MCF 10A (cell line): ENCODE data around the gene TFDP3. TPM values are rescaled to one million over a fixed set of nuclear protein-coding genes. Genes with fewer than 3 reads are reported as not detected.

ENCODE experiments used
- BruUV-seq: library from RNA; stranded (reverse); fragments of 400-500 nt; replicated peaks from 2 replicates; lab custom pipeline; 2021; lab: Mats Ljungman, UMichigan
- CTCF ChIA-PET: fragments of 300-600 bp; sonication (Branson Sonifier 250); formaldehyde crosslinking; extraction: SDS; loops from one replicate; lab custom pipeline; 2021; ENCODE audit warnings: antibody characterized with exemption, inconsistent platforms; lab: Yijun Ruan, JAX
- POLR2A ChIA-PET: fragments of 300-600, 350-650 bp; sonication (Branson Sonifier 250); formaldehyde crosslinking; extraction: SDS; loops from one replicate; lab custom pipeline; 2020; ENCODE audit warnings: antibody characterized with exemption, inconsistent platforms; lab: Yijun Ruan, JAX
- DNase-seq: peaks from one replicate; pipeline ENCODE4 v3.0.0-alpha.2; 2018; ENCODE audit not compliant: unreplicated experiment
- H3K27ac Mint-ChIP-seq: one replicate; pipeline ENCODE4 v1.8.0; 2022; ENCODE audit warnings: mild to moderate bottlenecking, low read depth, mixed read lengths; ENCODE audit not compliant: unreplicated experiment
- H3K27me3 Mint-ChIP-seq: one replicate; pipeline ENCODE4 v1.8.0; 2022; ENCODE audit warnings: mixed read lengths; ENCODE audit not compliant: insufficient read depth, unreplicated experiment
- H3K36me3 Mint-ChIP-seq: one replicate; pipeline ENCODE4 v1.8.0; 2022; ENCODE audit warnings: mild to moderate bottlenecking, moderate library complexity, mixed read lengths; ENCODE audit not compliant: insufficient read depth, unreplicated experiment
- H3K4me1 Mint-ChIP-seq: one replicate; pipeline ENCODE4 v1.8.0; 2022; ENCODE audit warnings: mixed read lengths; ENCODE audit not compliant: insufficient read depth, unreplicated experiment
- H3K4me3 Mint-ChIP-seq: one replicate; pipeline ENCODE4 v1.8.0; 2022; ENCODE audit warnings: mild to moderate bottlenecking, moderate library complexity, mixed read lengths; ENCODE audit not compliant: unreplicated experiment
- H3K9me3 Mint-ChIP-seq: one replicate; pipeline ENCODE4 v1.8.0; 2022; ENCODE audit warnings: mixed read lengths; ENCODE audit not compliant: unreplicated experiment
- intact Hi-C: fragments of 100-400 bp; cut with micrococcal nuclease; formaldehyde crosslinking; loops from 2 replicates; pipeline ENCODE4 v1.14.1; 2022
- total RNA-seq: library from RNA; stranded (reverse); gene quantifications from 2 replicates; pipeline ENCODE4 v1.2.3, GENCODE V29; 2022
- TF ChIP-seq, protein P1 (sequence below): fragments of 200-600 bp; IDR thresholded peaks from one replicate; pipeline ENCODE4 v1.8.0; 2022; ENCODE audit warnings: antibody characterized with exemption, mild to moderate bottlenecking; ENCODE audit not compliant: unreplicated experiment

Gene TFDP3
- total RNA-seq, 1 experiment from 2014 or later, result not detected

GRCh38 chrX:133175605-133176004 lies 42.5 kb downstream of the TFDP3 start:
- Mint-ChIP-seq H3K4me3 (no peak overlapping the region), H3K27ac (no peak overlapping the region), H3K4me1 (no peaks in the 10 kb centered on the region), H3K27me3 (peaks cover 70% of the 10 kb centered on the region), H3K9me3 (no peaks in the 10 kb centered on the region), H3K36me3 (peaks cover 6% of the 10 kb centered on the region)
- DNase-seq, result no peak
- BruUV-seq, result no TSS peak
- TF ChIP-seq, protein P1, sequence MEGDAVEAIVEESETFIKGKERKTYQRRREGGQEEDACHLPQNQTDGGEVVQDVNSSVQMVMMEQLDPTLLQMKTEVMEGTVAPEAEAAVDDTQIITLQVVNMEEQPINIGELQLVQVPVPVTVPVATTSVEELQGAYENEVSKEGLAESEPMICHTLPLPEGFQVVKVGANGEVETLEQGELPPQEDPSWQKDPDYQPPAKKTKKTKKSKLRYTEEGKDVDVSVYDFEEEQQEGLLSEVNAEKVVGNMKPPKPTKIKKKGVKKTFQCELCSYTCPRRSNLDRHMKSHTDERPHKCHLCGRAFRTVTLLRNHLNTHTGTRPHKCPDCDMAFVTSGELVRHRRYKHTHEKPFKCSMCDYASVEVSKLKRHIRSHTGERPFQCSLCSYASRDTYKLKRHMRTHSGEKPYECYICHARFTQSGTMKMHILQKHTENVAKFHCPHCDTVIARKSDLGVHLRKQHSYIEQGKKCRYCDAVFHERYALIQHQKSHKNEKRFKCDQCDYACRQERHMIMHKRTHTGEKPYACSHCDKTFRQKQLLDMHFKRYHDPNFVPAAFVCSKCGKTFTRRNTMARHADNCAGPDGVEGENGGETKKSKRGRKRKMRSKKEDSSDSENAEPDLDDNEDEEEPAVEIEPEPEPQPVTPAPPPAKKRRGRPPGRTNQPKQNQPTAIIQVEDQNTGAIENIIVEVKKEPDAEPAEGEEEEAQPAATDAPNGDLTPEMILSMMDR, result no peak
- ChIA-PET CTCF (interaction anchor here (0.5 to 1.2 kb wide), 4 partner anchors 17 to 434 kb away, joined by 3 to 4 read pairs (median 3); no protein-coding TSS in a partner anchor), POLR2A (interaction anchor here (0.6 to 0.7 kb wide), 2 partner anchors 1371 to 1745 kb away, joined by 3 read pairs; no protein-coding TSS in a partner anchor)
- intact Hi-C loops, result no loop called here

DNA sequence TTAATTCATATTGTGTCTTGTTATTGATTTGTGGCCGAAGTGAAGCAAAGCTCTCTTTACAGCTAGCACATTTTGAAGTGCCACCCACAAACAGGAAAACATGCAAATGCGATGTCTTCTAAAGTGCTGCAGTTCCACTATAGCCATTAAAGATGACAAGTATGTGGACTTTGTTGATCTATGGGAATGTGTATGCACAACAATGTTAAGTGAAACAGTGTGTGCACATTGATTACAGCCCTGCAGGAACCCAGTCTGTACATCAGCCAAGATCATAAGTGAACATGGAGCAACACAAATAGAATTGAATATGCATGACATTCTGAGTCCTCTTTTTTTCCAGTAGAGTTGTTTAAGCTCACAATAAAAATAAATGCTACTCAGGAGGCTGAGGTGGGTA lies 43.0 kb downstream of the TFDP3 start:
- Mint-ChIP-seq H3K36me3 (peaks cover 6% of the 10 kb centered on the region), H3K27me3 (peaks cover 70% of the 10 kb centered on the region), H3K9me3 (no peaks in the 10 kb centered on the region), H3K4me3 (no peak overlapping the region), H3K27ac (no peak overlapping the region), H3K4me1 (no peaks in the 10 kb centered on the region)
- TF ChIP-seq, protein P1, result no peak
- POLR2A ChIA-PET, result interaction anchor here (0.6 to 0.7 kb wide), 2 partner anchors 118 to 1371 kb away, joined by 3 to 4 read pairs; no protein-coding TSS in a partner anchor
- CTCF ChIA-PET, result interaction anchor here (0.6 to 1.5 kb wide), 3 partner anchors 129 to 434 kb away, joined by 3 to 8 read pairs (median 4); no protein-coding TSS in a partner anchor
- intact Hi-C loops, result no loop called here
- DNase-seq, result no peak
- no TSS peak for BruUV-seq

DNA sequence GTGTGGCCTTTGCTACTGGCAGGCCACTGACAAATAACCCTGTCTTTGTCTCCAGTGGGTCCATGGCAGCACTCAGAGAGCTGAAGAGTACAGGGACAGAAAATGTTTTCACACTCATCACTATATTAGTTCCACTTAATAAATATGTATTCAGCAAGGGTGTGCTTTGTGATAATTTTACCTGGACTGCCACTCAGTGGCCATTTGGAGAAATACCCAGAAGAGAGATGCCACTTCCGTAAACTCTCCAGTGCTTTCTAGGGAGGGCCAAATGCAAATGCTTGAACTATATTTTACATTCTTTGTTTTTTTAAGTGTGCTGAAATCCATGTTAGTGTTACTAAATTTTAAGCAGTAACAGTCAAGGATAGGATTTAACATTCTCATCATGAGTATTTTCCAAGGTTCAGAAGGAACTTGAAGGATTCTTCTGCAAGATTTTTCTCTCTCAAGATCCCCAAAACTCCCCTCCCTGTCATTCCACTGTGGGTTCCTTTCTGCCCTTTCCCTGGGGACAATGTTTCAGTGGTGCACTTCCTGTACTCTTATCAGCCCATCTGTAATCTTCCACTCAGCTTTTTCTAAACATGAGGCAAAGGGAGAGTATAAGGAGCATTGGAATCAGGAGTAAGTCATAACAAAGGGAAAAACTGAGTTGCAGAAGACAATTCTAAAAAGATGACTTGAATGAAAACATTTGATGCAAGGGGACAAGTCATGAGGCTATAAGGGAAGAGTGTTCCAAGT lies 46.0 kb downstream of the TFDP3 start:
- peaks cover 67% of the 10 kb centered on the region for H3K27me3 Mint-ChIP-seq
- ChIA-PET POLR2A (interaction anchor here (0.6 to 0.7 kb wide), 2 partner anchors 28 to 552 kb away, joined by 3 to 4 read pairs; no protein-coding TSS in a partner anchor), CTCF (interaction anchor here (0.7 to 3.1 kb wide), 14 partner anchors 10 to 533 kb away, joined by 3 to 17 read pairs (median 4); no protein-coding TSS in a partner anchor)
- no peak overlapping the region for H3K4me3 Mint-ChIP-seq
- TF ChIP-seq, protein P1, result peak; percentile 71
- no peak overlapping the region for H3K27ac Mint-ChIP-seq
- intact Hi-C loops, result loop anchor here (1.0 to 2.0 kb wide), 5 partner anchors 77 to 536 kb away; no protein-coding TSS in a partner anchor
- BruUV-seq, result no TSS peak
- no peaks in the 10 kb centered on the region for H3K4me1 Mint-ChIP-seq
- H3K36me3 Mint-ChIP-seq, result no peaks in the 10 kb centered on the region
- peak; percentile 56 for DNase-seq
- H3K9me3 Mint-ChIP-seq, result no peaks in the 10 kb centered on the region

Other genes starting within 250 kb of the TFDP3 start
- not detected in 2 replicates for gene USP26, start 121.2 kb downstream of the TFDP3 start, total RNA-seq
- gene GPC4, start 197.1 kb upstream of the TFDP3 start, total RNA-seq, result 1.4 and 1.9 TPM in 2 replicates